Endothelial cell of umbilical vein (primary cell): ENCODE measurements around the gene PDE3A. TPM values are rescaled to one million over a fixed set of nuclear protein-coding genes. Genes with fewer than 3 reads are reported as not detected.

Experiments used
- BruUV-seq: library from RNA; stranded (reverse); fragments of 400-500 nt; replicated peaks from 2 replicates; lab custom pipeline; 2021; lab: Mats Ljungman, UMichigan
- CTCF ChIA-PET: fragments of 300-600, 350-600 bp; sonication (Branson Sonifier 250); formaldehyde crosslinking; loops from one replicate; lab custom pipeline; 2021; ENCODE audit warnings: antibody characterized with exemption, inconsistent platforms; lab: Charles Lee
- POLR2A ChIA-PET: fragments of 300-600, 350-600 bp; sonication (Branson Sonifier 250); formaldehyde crosslinking; loops from one replicate; lab custom pipeline; 2021; ENCODE audit warnings: antibody characterized with exemption, inconsistent platforms; lab: Charles Lee
- DNase-seq: peaks from one replicate; pipeline ENCODE4 v3.0.0-alpha.2; 2011; ENCODE audit warnings: low read depth, low spot score
- FAIRE-seq: peaks from 2 replicates; lab custom pipeline; 2011; peaks lifted over from hg19 to GRCh38; lab: Jason Lieb, UNC
- H2AFZ ChIP-seq: 2 replicates; pipeline ENCODE4 v1.6.0; 2012; ENCODE audit warnings: low read depth, low read length, control low read depth, inconsistent platforms
- H3K27ac ChIP-seq: 2 replicates; pipeline ENCODE4 v1.5.1; 2011; ENCODE audit warnings: low read depth, mild to moderate bottlenecking, control low read depth, low read length, moderate library complexity; ENCODE audit not compliant: insufficient read depth
- H3K27me3 ChIP-seq, 2 experiments: 2 replicates each; pipeline versions ENCODE4 v1.6.0 to v1.6.1; 2011; ENCODE audit warnings: low read length in 2 of 2, mixed read lengths in 1 of 2; ENCODE audit not compliant: control insufficient read depth in 2 of 2, insufficient read depth in 2 of 2
- H3K36me3 ChIP-seq, 2 experiments: 2 replicates in 1 of 2; 3 replicates in 1 of 2; pipeline ENCODE4 v1.5.1; 2011; ENCODE audit warnings: low read length in 2 of 2, mild to moderate bottlenecking in 1 of 2, moderate library complexity in 1 of 2; ENCODE audit not compliant: control insufficient read depth in 2 of 2, insufficient read depth in 2 of 2; ENCODE audit errors: extremely low read depth in 1 of 2
- H3K4me1 ChIP-seq: 3 replicates; pipeline ENCODE4 v1.5.1; 2011; ENCODE audit warnings: mild to moderate bottlenecking, low read length; ENCODE audit not compliant: control insufficient read depth, insufficient read depth; ENCODE audit errors: extremely low read depth
- H3K4me2 ChIP-seq: 2 replicates; pipeline ENCODE4 v1.6.1; 2011; ENCODE audit warnings: low read length, control low read depth, mixed read lengths; ENCODE audit not compliant: insufficient read depth
- H3K4me3 ChIP-seq, 3 experiments: fragments of 200-600 bp in 1 of 3; sonication (generic), shearing (Covaris generic) in 1 of 3; replicated peaks in 1 of 3; 2 replicates each; pipeline ENCODE4 v1.5.1; 2011 to 2016; ENCODE audit warnings: control low read depth in 3 of 3, low read length in 3 of 3, mild to moderate bottlenecking in 2 of 3, inconsistent platforms in 1 of 3, low read depth in 1 of 3, moderate library complexity in 1 of 3; ENCODE audit not compliant: insufficient read depth in 1 of 3
- H3K79me2 ChIP-seq: 2 replicates; pipeline ENCODE4 v1.6.0; 2012; ENCODE audit warnings: low read length, inconsistent platforms; ENCODE audit not compliant: control insufficient read depth, insufficient read depth
- H3K9ac ChIP-seq: replicated peaks from 2 replicates; pipeline ENCODE3; 2011; ENCODE audit warnings: low read length, control low read depth; ENCODE audit not compliant: insufficient read depth; ENCODE audit errors: extremely low read depth
- H3K9me1 ChIP-seq: replicated peaks from 3 replicates; pipeline ENCODE4 v1.6.0; 2011; ENCODE audit warnings: mild to moderate bottlenecking, low read length; ENCODE audit not compliant: control insufficient read depth, insufficient read depth; ENCODE audit errors: extremely low read depth
- H3K9me3 ChIP-seq: replicated peaks from 2 replicates; pipeline ENCODE4 v1.5.1; 2012; ENCODE audit warnings: low read length, inconsistent platforms; ENCODE audit not compliant: control insufficient read depth, insufficient read depth
- H4K20me1 ChIP-seq: replicated peaks from 2 replicates; pipeline ENCODE3; 2011; ENCODE audit warnings: mild to moderate bottlenecking, low read length; ENCODE audit not compliant: control insufficient read depth, insufficient read depth; ENCODE audit errors: extremely low read depth
- EZH2 ChIP-seq: IDR thresholded peaks from 2 replicates; pipeline ENCODE4 v1.6.1; 2012; ENCODE audit warnings: borderline replicate concordance, low read depth, mild to moderate bottlenecking, moderate library complexity, low read length, inconsistent platforms; ENCODE audit not compliant: severe bottlenecking
- FOS ChIP-seq: IDR thresholded peaks from 2 replicates; pipeline ENCODE4 v1.6.1; 2011; ENCODE audit warnings: mild to moderate bottlenecking, low read length, moderate library complexity, borderline replicate concordance; ENCODE audit not compliant: insufficient read depth
- GATA2 ChIP-seq: IDR thresholded peaks from 2 replicates; pipeline ENCODE4 v1.7.0; 2011; ENCODE audit warnings: low read depth, mild to moderate bottlenecking, moderate library complexity, mixed read lengths, low read length; ENCODE audit not compliant: insufficient read length, insufficient read depth
- JUN ChIP-seq: IDR thresholded peaks from 2 replicates; pipeline ENCODE4 v1.6.1; 2011; ENCODE audit warnings: borderline replicate concordance, low read depth; ENCODE audit not compliant: insufficient read length, insufficient read depth
- MYC ChIP-seq: IDR thresholded peaks from one replicate; pipeline ENCODE4 v1.6.1; 2011; ENCODE audit warnings: mild to moderate bottlenecking, low read depth, low read length
- POLR2A ChIP-seq: IDR thresholded peaks from 2 replicates; pipeline ENCODE4 v1.6.1; 2012; ENCODE audit warnings: low read depth, mild to moderate bottlenecking, control low read depth, low read length
- POLR2AphosphoS5 ChIP-seq: IDR thresholded peaks from 2 replicates; pipeline ENCODE4 v1.6.1; 2012; ENCODE audit warnings: low read depth, mild to moderate bottlenecking, control low read depth, low read length, moderate library complexity; ENCODE audit not compliant: insufficient read depth
- dilution Hi-C: fragments of 300-500 bp; cut with MboI; formaldehyde crosslinking; loops from one replicate; pipeline ENCODE4 v1.15.0; 2019; ENCODE audit warnings: low sequenced_read_pairs; ENCODE audit not compliant: extremely low pct_ligation_motif_present
- intact Hi-C: fragments of 100-400 bp; cut with micrococcal nuclease; formaldehyde crosslinking; loops from one replicate; pipeline ENCODE4 v1.10.0; 2022
- polyA plus RNA-seq, 4 experiments: library from polyadenylated mRNA; depleted of rRNA in 3 of 4; stranded (reverse) in 3 of 4; unstranded in 1 of 4; fragments of >200 nt; gene quantifications; 2 replicates each; pipeline versions ENCODE4 v1.2.1 to v1.2.3, GENCODE V29; 2011 to 2012; ENCODE audit warnings: missing spikeins in 1 of 4
- total RNA-seq: library from RNA; stranded (reverse); gene quantifications from 2 replicates; pipeline ENCODE4 v1.2.3, GENCODE V29; 2021
- TF ChIP-seq, protein P1 (sequence below): IDR thresholded peaks from 2 replicates; pipeline ENCODE4 v1.6.1; 2011; ENCODE audit not compliant: insufficient read depth, insufficient read length
- TF ChIP-seq, protein P2 (sequence below), 2 donors: IDR thresholded peaks; 1 replicate in 1 of 2; 2 replicates in 1 of 2; pipeline ENCODE4 v1.5.1; 2011; ENCODE audit warnings: low read length in 2 of 2, mild to moderate bottlenecking in 2 of 2, moderate library complexity in 2 of 2, control low read depth in 1 of 2, inconsistent platforms in 1 of 2, low read depth in 1 of 2; ENCODE audit not compliant: insufficient read depth in 1 of 2; ENCODE audit errors: extremely low read depth in 1 of 2

PDE3A gene
- total and polyA plus RNA-seq, 2 donors (not counting 3 experiments of a cell fraction or from before 2014, with no cell fraction given): 14.0 to 27.4 TPM

DNA sequence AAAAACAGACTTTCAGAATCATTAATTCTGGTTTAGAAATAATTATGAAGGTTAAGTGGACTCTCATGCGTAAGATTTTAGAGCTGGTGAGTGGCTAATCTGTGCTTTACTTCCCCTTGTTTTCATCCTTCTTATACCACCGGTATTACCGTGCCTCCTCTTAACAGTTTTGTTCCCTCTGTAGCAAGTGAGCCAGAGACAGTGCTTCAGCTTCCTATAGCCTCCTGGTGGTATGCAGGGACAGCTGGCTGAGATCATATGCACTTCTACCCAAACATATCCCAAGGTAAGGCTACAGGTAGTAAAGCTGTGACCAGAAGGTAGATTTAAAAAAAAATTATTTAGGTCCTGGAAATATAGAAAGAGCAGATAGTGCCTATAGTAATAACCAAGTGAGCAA is 55.2 kb downstream of the PDE3A start:
- H3K9me3 ChIP-seq: no peaks in the 10 kb centered on the region
- H3K9ac ChIP-seq: no peak overlapping the region
- BruUV-seq: no TSS peak
- H3K4me2 ChIP-seq: no peak overlapping the region
- H3K4me3 ChIP-seq: no peak overlapping the region
- POLR2A ChIA-PET: no interaction called here
- CTCF ChIA-PET: interaction anchor here (1.0 to 1.4 kb wide), 2 partner anchors 14 to 56 kb away, joined by 3 read pairs; no protein-coding TSS in a partner anchor
- no peak overlapping the region for H2AFZ ChIP-seq
- H3K79me2 ChIP-seq: peaks cover 3% of the 10 kb centered on the region
- dilution Hi-C loops (no loop called here), intact Hi-C loops (no loop called here)
- H4K20me1 ChIP-seq: no peaks in the 10 kb centered on the region
- DNase-seq (no peak), FAIRE-seq (no peak)
- no peaks in the 10 kb centered on the region for H3K27me3 ChIP-seq
- no peaks in the 10 kb centered on the region for H3K4me1 ChIP-seq
- no peaks in the 10 kb centered on the region for H3K9me1 ChIP-seq
- no peaks in the 10 kb centered on the region for H3K36me3 ChIP-seq
- no peak overlapping the region for H3K27ac ChIP-seq
- no peak for TF ChIP-seq MYC
- no peak for TF ChIP-seq EZH2
- TF ChIP-seq, protein P1, sequence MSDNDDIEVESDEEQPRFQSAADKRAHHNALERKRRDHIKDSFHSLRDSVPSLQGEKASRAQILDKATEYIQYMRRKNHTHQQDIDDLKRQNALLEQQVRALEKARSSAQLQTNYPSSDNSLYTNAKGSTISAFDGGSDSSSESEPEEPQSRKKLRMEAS: no peak
- no peak for TF ChIP-seq JUN
- TF ChIP-seq FOS: no peak
- TF ChIP-seq POLR2AphosphoS5: no peak
- no peak for TF ChIP-seq POLR2A
- TF ChIP-seq GATA2: no peak
- TF ChIP-seq, protein P2, sequence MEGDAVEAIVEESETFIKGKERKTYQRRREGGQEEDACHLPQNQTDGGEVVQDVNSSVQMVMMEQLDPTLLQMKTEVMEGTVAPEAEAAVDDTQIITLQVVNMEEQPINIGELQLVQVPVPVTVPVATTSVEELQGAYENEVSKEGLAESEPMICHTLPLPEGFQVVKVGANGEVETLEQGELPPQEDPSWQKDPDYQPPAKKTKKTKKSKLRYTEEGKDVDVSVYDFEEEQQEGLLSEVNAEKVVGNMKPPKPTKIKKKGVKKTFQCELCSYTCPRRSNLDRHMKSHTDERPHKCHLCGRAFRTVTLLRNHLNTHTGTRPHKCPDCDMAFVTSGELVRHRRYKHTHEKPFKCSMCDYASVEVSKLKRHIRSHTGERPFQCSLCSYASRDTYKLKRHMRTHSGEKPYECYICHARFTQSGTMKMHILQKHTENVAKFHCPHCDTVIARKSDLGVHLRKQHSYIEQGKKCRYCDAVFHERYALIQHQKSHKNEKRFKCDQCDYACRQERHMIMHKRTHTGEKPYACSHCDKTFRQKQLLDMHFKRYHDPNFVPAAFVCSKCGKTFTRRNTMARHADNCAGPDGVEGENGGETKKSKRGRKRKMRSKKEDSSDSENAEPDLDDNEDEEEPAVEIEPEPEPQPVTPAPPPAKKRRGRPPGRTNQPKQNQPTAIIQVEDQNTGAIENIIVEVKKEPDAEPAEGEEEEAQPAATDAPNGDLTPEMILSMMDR (IDR thresholded peaks at IDR 0.05; ENCODE audit: extremely low read depth in 1 of 2, insufficient read depth in 1 of 2, low read depth in 1 of 2, low read length in 2 of 2): no peak
